HAP-1 (cell line): ENCODE results near the gene LIPC.

Experiments
- DNase-seq, 2 experiments: peaks; one replicate each; pipeline ENCODE4 v3.0.0-alpha.2; 2016 to 2020; ENCODE audit warnings: low spot score in 2 of 2
- H3K27me3 ChIP-seq: fragments of 250-450 bp; sonication (Bioruptor Pico); 2 replicates; pipeline ENCODE4 v1.5.1; 2020; ENCODE audit warnings: low read depth, mild to moderate bottlenecking, moderate library complexity
- H3K36me3 ChIP-seq: fragments of 250-450 bp; sonication (Bioruptor Pico); replicated peaks from 2 replicates; pipeline ENCODE4 v1.5.1; 2020; ENCODE audit warnings: mild to moderate bottlenecking
- H3K4me1 ChIP-seq: fragments of 250-450 bp; sonication (Bioruptor Pico); 2 replicates; pipeline ENCODE4 v1.5.1; 2020; ENCODE audit warnings: mild to moderate bottlenecking
- H3K4me3 ChIP-seq: fragments of 250-450 bp; sonication (Bioruptor Pico); 2 replicates; pipeline ENCODE4 v1.5.1; 2020; ENCODE audit warnings: mild to moderate bottlenecking, moderate library complexity
- H3K9me3 ChIP-seq: fragments of 250-450 bp; sonication (Bioruptor Pico); 2 replicates; pipeline ENCODE4 v1.5.1; 2020; ENCODE audit warnings: mild to moderate bottlenecking, moderate library complexity
- in situ Hi-C: fragments of 300-500 bp; cut with MboI; formaldehyde crosslinking; loops from 3 replicates; pipeline ENCODE4 v1.14.3; 2020; ENCODE audit warnings: low sequenced_read_pairs, inconsistent platforms, mixed read lengths

Gene LIPC

GRCh38 chr15:58513726-58514336, 82.0 kb downstream of the LIPC start:
- in situ Hi-C loops: no loop called here
- Histone ChIP-seq H3K36me3 (no peaks in the 10 kb centered on the region), H3K4me1 (no peaks in the 10 kb centered on the region), H3K4me3 (no peak overlapping the region), H3K27me3 (peaks cover 4% of the 10 kb centered on the region; the same call in 1 of the 2 replicates), H3K9me3 (no peaks in the 10 kb centered on the region)
- no peak for DNase-seq

- DNase-seq: no peak
- Histone ChIP-seq H3K4me3 (no peak overlapping the region), H3K27me3 (no peaks in the 10 kb centered on the region), H3K36me3 (no peaks in the 10 kb centered on the region), H3K9me3 (no peaks in the 10 kb centered on the region), H3K4me1 (no peaks in the 10 kb centered on the region)
- in situ Hi-C loops: no loop called here
Measured at GRCh38 chr15:58515807-58516206, 84.0 kb downstream of the LIPC start.

DNA sequence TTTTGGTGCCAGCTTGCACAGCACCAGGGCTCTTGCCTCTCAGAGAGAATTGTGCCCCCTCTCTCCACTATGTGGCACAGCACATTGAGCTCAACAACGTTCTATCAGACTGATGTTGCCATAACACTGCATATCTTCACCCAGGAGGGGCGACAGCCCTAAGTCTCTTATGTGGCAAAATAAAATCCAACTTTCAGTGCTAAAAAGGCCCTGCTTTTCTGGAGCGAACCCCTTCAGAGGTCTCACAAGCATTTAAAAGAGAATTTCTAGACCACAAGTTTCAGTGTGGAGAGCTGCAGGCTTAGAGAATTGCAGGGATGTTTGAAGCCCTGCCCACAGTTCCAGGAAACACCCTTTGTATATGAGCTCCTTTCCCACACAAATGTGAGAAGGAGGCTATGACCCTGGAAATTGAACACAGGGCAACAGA, 85.5 kb downstream of the LIPC start:
- Histone ChIP-seq H3K27me3 (no peaks in the 10 kb centered on the region), H3K4me3 (no peak overlapping the region), H3K4me1 (no peaks in the 10 kb centered on the region), H3K36me3 (no peaks in the 10 kb centered on the region), H3K9me3 (no peaks in the 10 kb centered on the region)
- in situ Hi-C loops: no loop called here
- DNase-seq: no peak

GRCh38 chr15:58517682-58518525, 86.1 kb downstream of the LIPC start:
- DNase-seq: no peak
- Histone ChIP-seq H3K4me3 (no peak overlapping the region), H3K9me3 (no peaks in the 10 kb centered on the region), H3K4me1 (no peaks in the 10 kb centered on the region), H3K27me3 (no peaks in the 10 kb centered on the region), H3K36me3 (no peaks in the 10 kb centered on the region)
- in situ Hi-C loops: no loop called here

GRCh38 chr15:58518626-58519025, 86.8 kb downstream of the LIPC start:
- in situ Hi-C loops: no loop called here
- no peak overlapping the region for H3K4me3 ChIP-seq
- no peaks in the 10 kb centered on the region for H3K36me3 ChIP-seq
- no peaks in the 10 kb centered on the region for H3K4me1 ChIP-seq
- H3K27me3 ChIP-seq: no peaks in the 10 kb centered on the region
- no peak for DNase-seq
- H3K9me3 ChIP-seq: no peaks in the 10 kb centered on the region

DNA sequence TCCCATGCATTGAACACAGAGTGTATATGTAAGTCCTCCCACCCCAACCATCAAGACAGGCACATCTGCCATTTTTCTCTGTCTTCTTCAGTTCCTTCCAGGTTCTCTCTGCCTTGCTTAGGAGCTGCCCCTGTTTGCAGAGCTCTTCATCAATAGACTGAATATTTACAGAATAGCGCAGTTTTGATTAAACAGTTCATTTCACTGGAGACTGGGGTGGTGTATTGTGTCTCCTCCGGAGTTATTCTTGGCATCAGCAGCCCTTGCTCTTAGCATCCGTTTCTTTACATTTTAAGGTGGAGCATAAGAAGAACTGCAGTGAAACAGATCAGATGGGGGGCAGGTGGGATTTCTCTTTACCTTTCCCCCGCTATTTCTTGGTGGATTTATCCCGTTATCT, 87.7 kb downstream of the LIPC start:
- H3K36me3 ChIP-seq: no peaks in the 10 kb centered on the region
- H3K4me1 ChIP-seq: no peaks in the 10 kb centered on the region
- DNase-seq: no peak
- no peaks in the 10 kb centered on the region for H3K27me3 ChIP-seq
- H3K9me3 ChIP-seq: no peaks in the 10 kb centered on the region
- in situ Hi-C loops: no loop called here
- H3K4me3 ChIP-seq: no peak overlapping the region

DNA sequence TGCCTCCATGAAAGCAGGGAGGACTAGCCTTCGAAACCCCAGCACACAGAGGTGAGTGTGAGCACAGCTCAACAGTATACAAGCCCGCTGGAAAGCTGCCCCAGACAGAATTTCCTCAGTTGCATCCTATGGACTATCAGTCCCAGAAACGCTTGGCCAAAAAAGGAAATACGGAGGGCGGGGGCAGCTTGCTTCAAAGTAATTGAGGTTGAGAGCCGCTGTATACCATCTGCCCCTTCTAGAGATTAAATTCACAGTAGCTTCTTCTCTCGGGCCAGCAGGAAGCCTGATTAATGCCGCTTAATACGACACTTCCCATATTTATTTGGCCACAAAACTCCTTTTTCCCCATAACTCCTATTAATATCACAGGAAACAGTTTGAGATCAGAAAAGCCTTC, 88.7 kb downstream of the LIPC start:
- Histone ChIP-seq H3K27me3 (0 out of 2 replicates have a peak, but pooled peaks cover 2% of the 10 kb centered on the region), H3K4me3 (no peak overlapping the region), H3K9me3 (no peaks in the 10 kb centered on the region), H3K36me3 (no peaks in the 10 kb centered on the region), H3K4me1 (no peaks in the 10 kb centered on the region)
- in situ Hi-C loops: no loop called here
- no peak for DNase-seq

DNA sequence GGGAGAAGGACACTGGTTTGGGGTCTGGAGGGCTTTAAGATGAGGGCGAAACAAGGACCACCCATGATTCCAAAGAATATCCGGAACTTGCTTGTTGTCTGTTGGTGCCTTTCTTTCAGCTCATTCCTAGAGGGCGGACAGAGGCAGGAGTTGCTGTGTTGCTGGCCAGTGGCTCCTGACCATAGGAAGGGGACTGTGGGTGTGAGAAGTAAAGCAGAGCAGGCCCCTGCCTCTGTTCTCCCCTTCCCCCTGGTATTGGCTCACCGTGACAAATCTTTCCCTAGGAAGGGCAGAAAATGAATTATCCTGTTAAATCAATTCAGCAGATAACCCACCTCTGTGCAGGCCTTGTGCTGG, 89.1 kb downstream of the LIPC start:
- Histone ChIP-seq H3K4me1 (no peaks in the 10 kb centered on the region), H3K27me3 (0 out of 2 replicates have a peak, but pooled peaks cover 2% of the 10 kb centered on the region), H3K36me3 (no peaks in the 10 kb centered on the region), H3K4me3 (no peak overlapping the region), H3K9me3 (no peaks in the 10 kb centered on the region)
- in situ Hi-C loops: no loop called here
- DNase-seq: no peak

DNA sequence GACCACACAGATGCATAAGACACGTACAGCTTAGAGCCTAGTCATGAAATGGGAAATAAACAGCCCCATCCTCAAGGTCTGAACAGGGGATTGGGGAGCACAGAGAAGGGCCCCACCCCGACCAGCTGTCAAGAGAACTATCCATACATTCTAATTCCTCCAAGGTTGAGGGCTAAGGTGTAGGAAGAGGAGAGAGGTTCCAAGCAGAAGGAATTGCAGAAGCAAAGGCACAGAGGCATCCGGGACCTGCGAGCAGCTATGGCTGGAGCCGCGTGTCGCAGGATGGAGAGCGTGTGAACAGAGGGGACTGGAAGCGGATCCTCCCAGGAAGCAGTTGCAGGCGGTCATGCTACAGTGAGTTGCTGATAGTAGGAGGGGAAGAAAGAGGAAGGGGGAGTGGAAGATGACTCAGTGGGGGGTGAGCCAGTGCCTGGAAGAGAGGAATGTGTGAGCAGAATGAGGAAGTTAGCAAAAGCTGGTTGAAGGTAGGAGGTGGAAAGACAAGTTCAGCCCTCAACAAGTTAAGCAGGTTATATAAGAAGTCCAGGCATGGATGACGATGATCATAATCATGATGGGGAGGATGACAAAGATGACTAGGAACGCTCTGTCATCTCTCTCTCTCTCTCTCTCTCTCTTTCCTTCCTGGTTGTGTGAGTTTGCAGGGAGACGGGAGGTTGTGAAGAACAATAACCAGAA, 89.7 kb downstream of the LIPC start:
- no peak overlapping the region for H3K4me3 ChIP-seq
- DNase-seq: no peak
- no peaks in the 10 kb centered on the region for H3K4me1 ChIP-seq
- no peaks in the 10 kb centered on the region for H3K36me3 ChIP-seq
- in situ Hi-C loops: no loop called here
- H3K9me3 ChIP-seq: no peaks in the 10 kb centered on the region
- 0 out of 2 replicates have a peak, but pooled peaks cover 2% of the 10 kb centered on the region for H3K27me3 ChIP-seq

- in situ Hi-C loops: no loop called here
- Histone ChIP-seq H3K4me1 (no peaks in the 10 kb centered on the region), H3K36me3 (no peaks in the 10 kb centered on the region), H3K27me3 (0 out of 2 replicates have a peak, but pooled peaks cover 2% of the 10 kb centered on the region), H3K9me3 (no peaks in the 10 kb centered on the region), H3K4me3 (no peak overlapping the region)
- DNase-seq: no peak
Measured at GRCh38 chr15:58522391-58522790, 90.6 kb downstream of the LIPC start.

DNA sequence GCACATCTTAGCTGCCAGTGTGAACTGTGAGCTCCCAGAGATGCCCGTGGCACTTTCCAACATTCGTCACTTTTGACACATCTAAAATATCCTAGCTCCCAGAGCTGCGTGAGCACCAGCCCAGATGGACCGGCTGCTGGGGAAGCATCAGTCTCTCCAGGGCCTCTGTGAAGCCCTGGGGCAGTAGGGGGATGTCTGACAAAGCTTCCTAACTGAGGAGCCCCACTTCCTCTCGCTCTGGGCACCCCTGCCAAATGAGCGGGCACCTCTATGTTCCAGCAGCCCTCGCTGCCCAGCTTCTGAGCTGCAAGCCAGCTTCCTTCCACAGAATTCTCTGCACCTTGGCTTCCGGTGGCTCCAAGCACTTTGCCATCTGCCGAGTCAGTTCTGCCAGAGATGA, 91.1 kb downstream of the LIPC start:
- Histone ChIP-seq H3K4me1 (no peaks in the 10 kb centered on the region), H3K4me3 (no peak overlapping the region)

GRCh38 chr15:58523634-58524033, 91.8 kb downstream of the LIPC start:
- no peaks in the 10 kb centered on the region for H3K36me3 ChIP-seq
- no peak overlapping the region for H3K4me3 ChIP-seq
- in situ Hi-C loops: no loop called here
- H3K9me3 ChIP-seq: no peaks in the 10 kb centered on the region
- no peak for DNase-seq
- 0 out of 2 replicates have a peak, but pooled peaks cover 2% of the 10 kb centered on the region for H3K27me3 ChIP-seq
- H3K4me1 ChIP-seq: no peaks in the 10 kb centered on the region

More for the DNA sequence above, 91.1 kb downstream of the LIPC start:
- Histone ChIP-seq H3K9me3 (no peaks in the 10 kb centered on the region), H3K27me3 (0 out of 2 replicates have a peak, but pooled peaks cover 2% of the 10 kb centered on the region), H3K36me3 (no peaks in the 10 kb centered on the region)
- in situ Hi-C loops: no loop called here
- DNase-seq: no peak

GRCh38 chr15:58524247-58524646, 92.5 kb downstream of the LIPC start:
- H3K9me3 ChIP-seq: no peaks in the 10 kb centered on the region
- no peak for DNase-seq
- 0 out of 2 replicates have a peak, but pooled peaks cover 2% of the 10 kb centered on the region for H3K27me3 ChIP-seq
- H3K36me3 ChIP-seq: no peaks in the 10 kb centered on the region
- H3K4me3 ChIP-seq: no peak overlapping the region
- in situ Hi-C loops: no loop called here
- no peaks in the 10 kb centered on the region for H3K4me1 ChIP-seq

GRCh38 chr15:58525991-58526421, 94.2 kb downstream of the LIPC start:
- no peaks in the 10 kb centered on the region for H3K36me3 ChIP-seq
- H3K9me3 ChIP-seq: no peaks in the 10 kb centered on the region
- H3K27me3 ChIP-seq: 0 out of 2 replicates have a peak, but pooled peaks cover 2% of the 10 kb centered on the region
- in situ Hi-C loops: no loop called here
- DNase-seq: no peak
- H3K4me3 ChIP-seq: no peak overlapping the region
- no peaks in the 10 kb centered on the region for H3K4me1 ChIP-seq
